NCI-H510A treated with DMSO at 0.1 percent for 48 hours (cell line): ENCODE results near the gene TEKT1.
"Not testable (repeated sequence)": the region's sequence is repeated elsewhere in the genome, so short reads cannot be mapped to it uniquely, and the experiment has no call there.

Experiments
- DNase-seq: peaks from one replicate; lab custom pipeline; 2025; lab: John Stamatoyannopoulos, UW

Gene TEKT1

DNA sequence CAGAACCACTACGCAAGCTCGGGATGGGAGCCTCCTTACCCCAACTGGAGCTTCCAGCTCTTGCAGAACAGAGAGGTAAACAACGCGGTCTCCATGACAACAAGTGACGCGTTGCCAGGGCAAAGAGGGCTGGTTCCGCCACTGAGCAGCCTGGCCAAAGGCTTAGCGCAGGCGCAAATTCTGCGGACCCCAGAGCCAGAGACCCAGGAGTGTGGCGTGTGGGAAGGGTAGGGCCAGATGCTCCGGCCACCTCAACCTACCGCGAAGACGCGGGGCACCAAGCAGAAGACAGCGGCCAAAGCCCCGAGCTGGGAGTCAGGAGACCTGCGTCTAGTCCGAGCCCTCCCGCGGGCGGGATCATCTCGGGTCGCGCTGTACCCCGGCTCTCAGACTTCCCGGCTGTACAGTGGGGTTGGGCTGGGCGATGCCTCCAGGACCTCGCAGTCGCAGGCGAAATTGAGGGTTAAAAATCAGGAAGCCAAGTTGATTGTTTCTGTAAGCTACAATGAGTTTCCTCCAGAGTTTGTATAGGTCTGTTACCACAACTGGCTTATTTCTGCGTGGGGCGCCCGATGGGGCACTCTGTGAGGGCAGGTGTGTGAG is at the start of gene TEKT1:
Gene TEKT1, minus strand, starts transcription at position 69 of the 603 bp plus-strand sequence. CDS start 1,353 bp downstream, outside the sequence.
- no peak for DNase-seq

DNA sequence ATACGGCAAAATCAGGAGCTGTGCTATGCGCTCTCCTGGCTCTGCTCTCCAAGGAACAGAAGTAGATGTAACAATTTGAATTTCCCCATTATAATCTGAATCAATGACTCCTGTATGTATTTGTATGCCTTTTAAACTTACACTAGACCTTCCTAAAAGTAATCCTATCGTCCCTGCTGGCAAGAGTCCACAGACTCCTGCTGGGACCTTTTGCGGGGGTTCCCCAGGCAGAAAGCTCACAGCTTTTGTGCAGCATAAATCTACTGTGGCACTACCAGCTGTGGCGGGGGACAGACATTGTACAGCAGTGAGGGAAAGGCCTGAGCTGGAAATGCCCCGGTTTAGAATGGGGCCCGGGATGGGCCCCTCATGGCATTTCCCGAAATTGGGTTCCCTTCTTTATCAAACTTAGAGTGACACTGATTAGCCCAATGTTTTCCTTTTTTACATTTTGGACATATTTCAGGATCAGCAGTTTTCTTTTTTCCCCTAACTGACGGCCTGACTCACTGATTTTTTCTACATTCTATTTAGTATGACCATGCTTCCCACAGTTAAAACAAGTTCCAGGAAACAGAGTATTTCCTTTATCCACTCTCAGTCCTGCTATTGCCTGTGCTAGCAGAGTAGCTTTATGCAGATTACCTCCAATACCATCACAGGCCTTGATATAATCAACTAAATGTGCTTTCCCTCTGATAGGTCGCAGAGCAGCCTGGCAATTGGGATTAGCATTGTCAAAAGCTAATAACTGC is 47.9 kb upstream of the TEKT1 start:
- not testable (repeated sequence) for DNase-seq

GRCh38 chr17:6875276-6875675 is 43.7 kb upstream of the TEKT1 start:
- not testable (repeated sequence) for DNase-seq

DNA sequence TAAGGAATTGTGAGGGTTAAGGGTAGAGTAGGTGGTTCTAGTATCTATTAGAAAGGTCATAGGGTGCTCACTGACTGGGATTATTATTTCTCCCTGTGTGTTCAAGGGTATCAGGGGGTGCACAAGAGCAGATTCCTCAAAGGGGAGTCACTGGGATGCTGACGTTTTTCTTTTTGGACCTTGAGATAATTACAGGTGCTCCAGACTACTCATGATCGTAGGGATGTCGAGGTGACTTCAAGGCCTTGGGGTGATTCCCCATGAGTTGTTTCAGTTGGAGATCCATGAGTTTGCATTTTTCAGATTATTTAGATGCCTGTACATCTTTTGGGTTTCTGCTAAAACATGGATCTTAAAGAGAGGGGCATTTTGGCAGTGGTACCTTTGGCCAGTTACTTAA is 41.4 kb upstream of the TEKT1 start:
- DNase-seq, result no peak

DNA sequence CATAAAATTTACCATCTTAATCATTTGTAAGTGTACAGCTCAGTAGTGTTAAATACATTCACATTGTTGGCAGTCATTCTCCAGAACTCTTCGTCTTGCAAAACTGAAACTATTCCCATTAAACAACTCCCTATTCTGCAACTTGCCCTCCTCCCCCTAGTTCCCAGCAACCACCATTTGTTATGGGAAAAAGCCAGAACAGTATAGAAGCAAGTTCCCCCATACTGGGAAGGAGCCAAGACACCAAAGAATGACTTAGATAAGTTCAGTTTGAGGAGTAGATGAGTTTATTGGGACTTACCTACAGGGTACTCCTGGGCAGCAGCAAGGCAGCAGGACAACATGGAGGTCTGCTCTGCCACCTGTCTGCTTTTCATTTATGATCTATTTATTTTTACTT is 39.3 kb upstream of the TEKT1 start:
- DNase-seq, result no peak

GRCh38 chr17:6868582-6868981 is 37.1 kb upstream of the TEKT1 start:
- DNase-seq, result no peak

- no peak for DNase-seq
These were observed 36.3 kb upstream of the TEKT1 start for GRCh38 chr17:6867849-6868248.

GRCh38 chr17:6862825-6863224 is 31.3 kb upstream of the TEKT1 start:
- DNase-seq, result no peak

- DNase-seq, result no peak
These were observed 30.6 kb upstream of the TEKT1 start for GRCh38 chr17:6862122-6862521.

DNA sequence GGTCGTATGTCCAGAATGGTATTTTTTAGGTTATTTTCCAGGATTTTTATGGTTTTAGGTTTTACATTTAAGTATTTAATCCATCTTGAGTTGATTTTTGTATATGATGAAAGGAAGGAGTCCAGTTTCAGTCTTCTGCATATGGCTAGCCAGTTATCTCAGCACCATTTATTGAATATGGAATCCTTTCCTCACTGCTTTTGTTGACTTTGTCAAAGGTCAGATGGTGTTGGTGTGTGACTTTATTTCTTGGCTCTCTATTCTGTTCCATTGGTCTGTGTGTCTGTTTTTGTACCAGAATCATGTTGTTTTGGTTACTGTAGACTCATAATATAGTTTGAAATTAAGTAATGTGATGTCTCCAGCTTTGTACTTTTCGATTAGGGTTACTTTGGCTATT is 26.4 kb upstream of the TEKT1 start:
- no peak for DNase-seq

GRCh38 chr17:6857336-6857735 is 25.8 kb upstream of the TEKT1 start:
- no peak for DNase-seq

GRCh38 chr17:6856051-6856450 is 24.5 kb upstream of the TEKT1 start:
- no peak for DNase-seq

- DNase-seq, result no peak
These were observed 22.4 kb upstream of the TEKT1 start for GRCh38 chr17:6853764-6854442.

GRCh38 chr17:6848545-6849179 is 17.1 kb upstream of the TEKT1 start:
- not testable (repeated sequence) for DNase-seq

GRCh38 chr17:6846138-6846537 is 14.6 kb upstream of the TEKT1 start:
- DNase-seq, result not testable (repeated sequence)

DNA sequence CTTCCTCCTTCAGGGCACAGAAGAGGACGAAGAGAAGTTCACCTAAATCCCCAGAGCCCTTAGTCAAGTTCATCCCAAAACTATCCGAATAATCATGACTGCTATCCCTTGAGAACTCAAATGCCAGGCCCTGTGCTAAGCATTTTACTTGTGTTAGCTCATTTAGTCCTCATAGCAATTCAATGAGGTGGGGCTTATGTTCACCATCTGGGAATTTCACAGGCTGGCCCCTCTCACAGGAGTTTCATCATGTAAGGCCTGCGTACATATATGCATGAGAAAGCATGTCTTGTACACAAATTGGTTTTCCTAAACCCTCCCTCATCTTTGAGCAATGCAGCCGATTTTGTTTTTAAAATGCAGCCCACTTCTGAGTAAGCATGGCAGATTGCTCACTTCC is 12.9 kb upstream of the TEKT1 start:
- DNase-seq, result not testable (repeated sequence)

DNA sequence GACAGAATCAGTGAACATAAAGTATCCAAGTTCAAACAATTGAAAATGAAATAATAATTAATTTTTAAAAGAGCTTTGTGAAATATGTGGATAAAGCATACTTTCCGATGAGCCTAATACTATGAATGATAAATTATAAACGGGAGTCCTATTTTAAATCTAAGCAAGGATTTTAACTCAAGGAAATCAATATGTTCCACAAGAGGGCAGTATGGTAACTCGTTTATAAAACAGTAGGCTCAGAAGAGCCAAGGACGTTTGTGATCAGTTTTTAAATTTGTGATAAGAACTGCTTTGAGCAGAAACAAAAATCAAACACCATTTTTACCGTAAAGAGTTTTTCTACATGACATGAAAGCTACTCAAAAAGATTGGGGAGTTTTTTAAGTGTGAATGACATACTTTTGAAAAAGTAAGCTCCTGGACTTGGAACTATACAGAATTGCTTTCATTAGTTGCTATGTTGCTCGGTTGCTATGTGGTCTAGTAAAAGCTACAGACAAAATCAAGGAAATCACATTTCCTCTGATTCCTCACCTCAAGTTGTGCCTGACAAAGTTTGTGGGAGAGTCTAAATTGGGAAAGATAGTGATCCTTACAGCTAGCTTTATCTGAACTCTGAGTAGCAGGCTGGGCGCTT is 11.8 kb upstream of the TEKT1 start:
- peak; percentile 40 for DNase-seq

DNA sequence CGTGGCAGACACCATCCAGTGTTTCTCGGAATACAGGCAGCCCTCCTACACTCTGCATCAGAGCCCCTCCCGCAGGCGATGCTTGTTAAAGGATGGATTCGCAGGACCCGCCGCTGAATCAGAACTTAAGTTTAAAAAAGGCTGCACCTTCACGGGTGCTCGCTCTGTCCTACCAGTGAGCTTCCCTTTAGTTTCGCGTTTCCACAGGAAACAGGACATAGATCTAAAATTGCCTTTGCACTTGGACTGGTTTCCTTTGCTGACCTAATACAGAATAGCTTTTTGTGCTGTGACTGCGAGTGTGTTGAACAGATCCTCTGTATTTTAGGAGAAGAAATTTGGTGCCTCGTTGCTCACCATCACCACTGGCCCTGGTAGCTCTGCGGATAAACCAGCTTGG is 10.2 kb upstream of the TEKT1 start:
- DNase-seq, result not testable (repeated sequence)

DNA sequence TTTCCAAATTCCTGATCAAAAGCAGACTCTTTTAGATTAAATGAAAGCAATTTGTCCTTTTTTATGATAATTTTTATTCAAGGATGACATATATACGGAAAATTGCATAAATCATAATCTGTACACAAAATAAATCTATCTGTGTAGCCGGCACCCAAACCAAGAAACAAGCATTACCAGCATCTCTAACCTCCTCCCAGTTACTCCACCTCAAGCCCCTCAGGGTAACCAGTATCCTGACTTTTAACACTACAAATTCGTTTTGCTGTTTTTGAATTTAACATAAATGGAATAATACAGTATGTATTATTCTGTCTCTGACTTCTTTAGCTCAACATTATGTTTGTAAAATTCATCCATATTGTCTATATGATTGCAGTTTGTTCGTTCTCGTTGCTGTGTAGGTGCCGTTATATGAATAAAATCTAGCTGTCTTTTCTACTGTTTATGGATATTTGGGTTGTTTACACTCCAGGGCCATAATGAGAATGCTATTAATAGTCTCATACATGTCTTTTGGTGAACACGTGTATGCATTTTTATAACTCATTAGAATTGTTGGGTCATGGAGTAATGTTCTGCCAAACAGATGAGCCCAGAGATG is 1.0 kb downstream of the TEKT1 start:
- DNase-seq, result no peak

DNA sequence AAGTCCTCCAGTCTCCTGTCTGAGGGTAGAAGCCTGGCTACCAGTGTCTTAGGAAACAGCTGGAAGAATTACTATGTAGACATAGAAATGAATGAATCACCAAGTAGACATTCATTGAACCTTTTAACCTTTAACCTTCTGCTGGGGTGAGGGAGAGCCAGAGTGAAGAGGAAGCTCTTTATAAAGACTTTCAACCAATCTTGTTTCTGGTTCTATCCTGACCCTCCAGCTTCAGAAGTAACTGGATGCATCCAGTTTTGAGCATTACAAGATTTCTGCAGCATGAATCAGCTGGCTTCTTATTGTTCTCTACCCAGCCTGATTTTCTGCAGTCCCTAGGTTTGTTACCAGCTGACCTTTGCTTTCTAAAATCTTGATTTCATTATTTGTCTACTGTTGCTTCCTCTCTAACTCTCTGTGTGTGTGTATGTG is 8.5 kb downstream of the TEKT1 start:
- no peak for DNase-seq

- no peak for DNase-seq
These were observed 12.6 kb downstream of the TEKT1 start for GRCh38 chr17:6818938-6819337.

GRCh38 chr17:6816368-6816767 is 15.2 kb downstream of the TEKT1 start:
- DNase-seq, result not testable (repeated sequence)
